Kidney capillary endothelial cell (primary cell): ENCODE measurements around the gene MAK.
"Not testable (repeated sequence)": the region's sequence is repeated elsewhere in the genome, so short reads cannot be mapped to it uniquely, and the experiment has no call there.

ENCODE experiments used
- DNase-seq: peaks from one replicate; pipeline ENCODE4 v3.0.0-alpha.2; 2018; ENCODE audit warnings: low spot score

The MAK gene

GRCh38 chr6:10725044-10725443 is 113.3 kb downstream of the MAK start:
- no peak for DNase-seq

GRCh38 chr6:10723567-10723881 is 114.8 kb downstream of the MAK start:
- DNase-seq, result no peak

- DNase-seq, result peak; percentile 90
Observed at GRCh38 chr6:10722820-10723566, 115.3 kb downstream of the MAK start, which contains the start of gene TMEM14C. Gene TMEM14C (plus strand): TSS chr6:10723070. CDS start chr6:10724614, 1,544 bp downstream.

- no peak for DNase-seq
Observed at GRCh38 chr6:10722570-10722819, 115.8 kb downstream of the MAK start.

GRCh38 chr6:10721850-10722569 is 116.3 kb downstream of the MAK start:
- no peak for DNase-seq

GRCh38 chr6:10720960-10721849 is 117.1 kb downstream of the MAK start:
- not testable (repeated sequence) for DNase-seq

- DNase-seq, result no peak
Observed at GRCh38 chr6:10720265-10720959, 117.9 kb downstream of the MAK start.

GRCh38 chr6:10719964-10720264 is 118.4 kb downstream of the MAK start:
- no peak for DNase-seq

- no peak for DNase-seq
Observed at GRCh38 chr6:10719296-10719963, 118.9 kb downstream of the MAK start.

GRCh38 chr6:10713962-10714361 is 124.4 kb downstream of the MAK start:
- DNase-seq, result no peak
